GM12892 (cell line): ENCODE data around the gene C1QBP.

Source experiments
- POLR2A ChIP-seq: IDR thresholded peaks from 2 replicates; pipeline ENCODE4 v1.6.1; 2011; ENCODE audit warnings: low read depth, low read length, control low read depth
- POLR2AphosphoS5 ChIP-seq: IDR thresholded peaks from 2 replicates; pipeline ENCODE4 v1.6.1; 2011; ENCODE audit warnings: low read depth, low read length, control low read depth

- TF ChIP-seq POLR2AphosphoS5 (no peak), POLR2A (no peak)
Measured at GRCh38 chr17:5422505-5422904, 16.4 kb downstream of the C1QBP start.
